ELF-1 (cell line): ENCODE measurements around the gene RTN4RL1.
"Not testable (repeated sequence)": the region's sequence is repeated elsewhere in the genome, so short reads cannot be mapped to it uniquely, and the experiment has no call there.

Experiments used
- DNase-seq: peaks from one replicate; pipeline ENCODE4 v3.0.0-alpha.2; 2016; ENCODE audit warnings: low read depth, low spot score

RTN4RL1 gene

GRCh38 chr17:2003525-2003924, 21.6 kb downstream of the RTN4RL1 start:
- DNase-seq: no peak

DNA sequence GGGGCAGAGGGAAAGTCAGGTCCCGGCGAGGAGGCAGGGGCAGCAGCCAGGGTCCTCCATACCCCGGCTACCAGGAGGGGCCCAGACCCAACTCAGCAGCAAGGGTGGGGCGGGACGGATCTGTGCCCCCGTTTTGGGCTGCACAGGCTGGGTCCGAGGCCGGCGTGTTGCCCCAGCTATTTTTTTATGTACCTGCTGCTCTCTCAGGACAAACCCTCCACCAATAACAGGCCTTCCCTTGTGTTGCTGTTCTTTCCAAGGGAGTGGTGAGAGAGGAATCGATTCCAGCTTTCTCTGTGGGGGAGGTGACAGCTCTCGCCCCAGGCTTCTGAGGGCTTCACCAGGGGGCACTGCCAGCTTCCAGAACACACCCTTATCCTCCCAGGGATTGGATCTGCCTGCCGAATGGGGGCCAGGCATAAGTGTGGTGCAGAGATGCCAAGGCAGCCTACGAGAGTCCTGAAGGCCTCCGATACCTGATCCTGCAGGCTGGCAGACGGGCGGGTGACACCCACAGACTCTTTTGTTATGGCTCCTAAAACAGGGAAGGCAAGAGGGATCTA, 22.3 kb downstream of the RTN4RL1 start:
- peak; percentile 40 for DNase-seq

DNA sequence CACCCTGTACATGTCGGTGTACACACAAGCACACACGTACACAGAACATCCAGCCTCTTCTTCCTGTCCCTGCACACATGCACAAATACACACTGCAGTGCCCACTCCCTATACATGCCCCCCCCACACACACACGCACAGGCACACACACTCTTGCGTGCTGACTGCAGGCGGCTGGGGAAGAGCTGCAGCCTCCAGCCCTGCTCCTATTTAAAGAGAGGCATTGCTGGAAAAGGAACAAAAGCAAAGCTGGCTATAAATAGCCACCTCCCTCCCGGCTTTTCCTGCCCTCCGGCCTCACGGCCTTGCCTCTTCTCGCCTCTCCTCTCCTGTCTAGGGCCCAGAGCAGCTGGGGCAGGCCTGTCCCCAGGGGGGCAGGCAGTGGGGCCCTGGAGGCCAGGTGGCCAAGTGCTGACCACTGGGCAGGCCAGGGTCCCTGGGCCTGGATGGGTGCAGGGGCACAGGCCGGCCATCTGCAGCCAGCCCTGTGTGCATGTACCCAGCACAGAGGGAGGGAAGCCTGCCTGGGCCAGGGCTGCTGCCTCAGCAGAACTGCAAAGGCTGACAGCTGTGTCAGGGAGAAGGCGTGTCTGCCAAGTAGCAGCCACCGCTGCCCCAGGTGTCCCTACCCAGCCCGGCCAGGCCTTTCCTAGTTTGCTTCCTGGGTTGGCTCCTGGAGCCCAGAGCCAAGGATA, 25.4 kb downstream of the RTN4RL1 start:
- peak; percentile 94 for DNase-seq

DNA sequence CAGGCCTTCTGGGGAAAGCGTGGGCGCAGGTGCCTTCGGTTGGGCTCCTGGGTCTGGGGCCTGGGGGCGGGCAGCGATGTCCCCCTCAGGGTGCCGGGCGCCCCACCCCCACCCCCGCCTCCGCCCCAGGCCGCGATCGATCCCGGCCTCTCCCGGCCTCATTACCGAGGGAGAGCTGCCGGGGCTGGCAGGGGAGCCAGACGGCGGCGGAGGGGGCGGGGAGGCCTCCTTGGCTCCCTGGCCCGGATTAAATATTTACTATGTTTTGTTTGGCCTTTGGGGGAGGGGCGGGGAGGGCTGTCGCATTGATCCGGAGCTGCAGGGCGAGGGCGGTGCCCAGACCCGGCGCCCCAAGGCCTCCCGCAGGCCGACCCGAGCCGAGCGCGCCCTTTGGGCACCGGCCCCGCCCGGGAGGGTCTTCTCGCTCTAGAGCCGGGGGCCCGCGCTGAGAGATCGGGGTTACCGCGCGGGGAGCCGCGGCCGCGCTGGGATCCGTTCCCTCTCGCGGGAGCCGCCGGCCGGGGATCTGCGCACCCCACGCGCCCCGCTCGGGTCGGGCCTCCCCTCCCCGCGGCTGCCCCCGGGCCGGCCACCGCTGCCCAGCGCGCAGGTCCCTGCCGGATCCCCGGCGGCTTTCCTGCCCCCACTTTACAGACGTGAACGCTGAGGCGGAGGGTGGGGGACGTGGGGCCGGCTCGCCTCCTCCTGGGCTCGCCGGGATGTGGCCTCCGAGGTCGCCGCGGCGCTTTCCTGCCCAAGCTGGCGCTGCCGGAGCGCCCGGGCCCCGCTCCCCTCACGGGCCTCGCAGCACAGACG, 27.0 kb downstream of the RTN4RL1 start:
- peak; percentile 49 for DNase-seq

GRCh38 chr17:1997289-1997926, 27.7 kb downstream of the RTN4RL1 start:
- DNase-seq: peak; percentile 59

GRCh38 chr17:1996800-1997288, 28.3 kb downstream of the RTN4RL1 start:
- DNase-seq: no peak

DNA sequence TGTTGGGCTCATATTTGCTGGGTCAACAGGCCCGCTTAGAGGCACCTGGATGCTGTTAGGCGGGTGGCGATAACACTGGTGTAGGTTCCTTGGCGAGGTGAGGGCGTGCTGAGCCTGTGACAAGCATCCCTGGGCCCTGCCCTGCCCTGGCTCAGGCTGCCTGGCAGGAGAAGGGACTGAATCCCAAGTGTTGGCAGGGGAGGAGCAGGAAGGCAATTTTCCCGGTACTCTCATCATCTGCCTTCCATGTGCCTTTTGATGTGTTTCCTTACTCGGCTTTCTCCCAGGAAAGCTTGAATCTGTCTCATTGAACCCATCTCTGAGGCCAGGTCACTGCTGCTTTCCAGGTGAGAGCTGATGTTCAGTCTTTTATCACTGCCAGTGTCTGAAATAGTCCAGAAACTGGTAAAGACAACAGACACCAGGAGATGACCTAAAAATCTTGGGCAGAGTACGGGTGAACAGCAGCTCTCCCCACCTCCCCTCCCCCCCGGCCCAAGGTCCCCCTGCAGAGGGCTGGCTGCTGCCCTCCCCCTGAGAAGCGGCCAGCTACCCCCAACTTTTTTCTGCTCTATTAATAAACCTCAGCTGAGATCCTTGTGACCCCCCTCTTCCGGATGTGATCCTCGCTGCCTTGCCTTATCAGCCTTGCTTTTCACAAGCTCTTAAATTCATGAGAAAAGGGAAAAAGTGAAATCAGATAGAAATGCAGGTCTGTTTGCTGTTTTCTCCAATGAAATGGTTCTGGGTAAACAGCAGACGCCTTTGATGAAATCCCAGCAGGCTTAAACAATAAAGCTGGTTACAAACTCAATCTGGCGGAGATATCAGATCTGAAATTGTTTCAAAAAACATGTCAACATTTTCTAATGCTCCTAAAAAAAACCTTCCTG, 29.0 kb downstream of the RTN4RL1 start:
- no peak for DNase-seq

GRCh38 chr17:1995321-1995892, 29.7 kb downstream of the RTN4RL1 start:
- DNase-seq: no peak

DNA sequence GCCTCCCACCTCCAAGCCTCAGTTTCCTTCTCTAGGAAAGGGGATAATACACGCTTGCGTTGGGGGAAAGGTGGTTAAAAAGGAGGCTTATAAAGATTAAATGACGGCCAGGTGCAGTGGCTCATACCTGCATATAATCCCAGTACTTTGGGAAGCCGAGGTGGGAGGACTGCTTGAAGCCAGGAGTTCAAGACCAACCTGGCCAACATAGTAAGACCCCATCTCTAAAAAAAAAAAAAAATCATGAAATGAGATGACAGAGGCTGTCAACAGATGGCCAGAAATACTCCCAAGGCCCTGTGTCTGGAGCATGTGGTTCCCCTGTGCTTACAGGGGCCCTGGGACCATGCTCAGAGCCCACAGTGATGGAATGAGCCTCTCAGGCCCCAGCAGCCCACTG, 30.4 kb downstream of the RTN4RL1 start:
- DNase-seq: no peak

- no peak for DNase-seq
Measured at GRCh38 chr17:1992541-1992940, 32.6 kb downstream of the RTN4RL1 start.

GRCh38 chr17:1989135-1989534, 36.0 kb downstream of the RTN4RL1 start:
- DNase-seq: no peak

DNA sequence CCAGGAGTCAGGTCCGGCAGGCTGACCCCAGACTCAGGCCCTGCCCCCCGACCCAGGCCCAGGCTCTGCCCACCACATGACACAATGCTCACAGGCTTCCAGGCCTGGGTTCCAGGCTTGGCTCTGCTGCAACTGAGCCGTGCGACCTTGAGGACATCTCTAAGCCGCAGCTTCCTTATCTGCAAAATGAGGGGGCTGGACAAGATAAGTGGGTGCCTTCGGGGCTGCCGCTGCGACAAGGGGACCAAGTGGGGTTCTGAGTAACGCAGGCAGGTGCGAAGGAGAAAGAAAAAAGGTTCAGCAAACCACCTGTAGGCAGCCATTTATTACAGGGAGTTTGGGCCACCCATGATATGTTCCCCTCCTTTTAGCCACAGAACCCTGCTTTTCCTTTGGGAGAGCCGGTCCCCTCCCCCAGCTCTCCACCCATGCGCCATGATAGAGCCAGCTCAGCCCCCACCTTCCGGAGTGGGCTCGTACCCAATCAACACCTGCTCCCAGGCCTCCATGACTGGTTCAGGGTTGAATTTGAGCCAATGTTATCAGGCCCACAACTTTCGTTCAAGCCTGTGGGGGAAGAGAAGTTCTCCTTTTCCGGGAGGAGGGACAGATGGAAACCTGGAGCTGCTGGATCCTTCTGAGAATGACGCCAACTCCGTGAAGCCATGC, 38.2 kb downstream of the RTN4RL1 start:
- DNase-seq: no peak

DNA sequence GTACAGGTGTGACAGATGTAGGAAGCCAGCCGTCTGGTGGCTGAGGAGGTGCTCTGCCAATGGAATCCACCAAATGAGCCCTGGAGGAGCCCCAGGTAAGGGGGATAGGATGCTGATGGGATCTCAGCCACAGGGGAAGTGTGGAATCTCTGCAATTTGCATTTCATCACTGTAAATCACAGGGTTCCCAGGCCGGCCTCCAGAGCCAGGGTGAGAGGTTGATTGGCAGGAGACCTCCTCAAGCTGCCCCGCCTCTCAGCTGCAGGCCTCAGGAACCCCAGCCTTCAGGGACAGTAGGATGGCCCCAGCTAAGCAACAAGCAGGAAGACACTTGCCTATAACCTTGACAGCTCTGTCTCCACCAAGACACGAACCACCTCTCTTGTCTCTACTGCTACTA, 39.4 kb downstream of the RTN4RL1 start:
- DNase-seq: peak; percentile 88

DNA sequence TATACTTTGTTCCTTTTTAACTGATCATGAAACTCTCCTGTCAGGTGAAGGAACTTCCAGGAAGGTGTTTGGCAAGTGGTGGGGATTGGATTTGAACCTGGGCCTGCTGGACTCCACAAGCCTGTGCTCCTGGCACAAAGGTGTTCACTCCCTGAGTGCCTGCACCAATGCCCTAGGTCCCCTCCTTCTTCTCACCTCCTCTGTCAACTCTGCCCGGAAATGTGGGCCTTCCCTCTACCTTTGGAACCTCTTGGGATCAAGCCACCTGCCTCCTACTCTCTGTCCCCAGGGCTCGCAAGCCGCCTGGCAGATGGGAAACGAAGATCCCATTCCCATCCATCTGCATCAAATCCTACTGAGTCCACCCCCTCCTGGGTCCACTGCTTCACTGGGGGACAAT, 40.0 kb downstream of the RTN4RL1 start:
- DNase-seq: no peak

DNA sequence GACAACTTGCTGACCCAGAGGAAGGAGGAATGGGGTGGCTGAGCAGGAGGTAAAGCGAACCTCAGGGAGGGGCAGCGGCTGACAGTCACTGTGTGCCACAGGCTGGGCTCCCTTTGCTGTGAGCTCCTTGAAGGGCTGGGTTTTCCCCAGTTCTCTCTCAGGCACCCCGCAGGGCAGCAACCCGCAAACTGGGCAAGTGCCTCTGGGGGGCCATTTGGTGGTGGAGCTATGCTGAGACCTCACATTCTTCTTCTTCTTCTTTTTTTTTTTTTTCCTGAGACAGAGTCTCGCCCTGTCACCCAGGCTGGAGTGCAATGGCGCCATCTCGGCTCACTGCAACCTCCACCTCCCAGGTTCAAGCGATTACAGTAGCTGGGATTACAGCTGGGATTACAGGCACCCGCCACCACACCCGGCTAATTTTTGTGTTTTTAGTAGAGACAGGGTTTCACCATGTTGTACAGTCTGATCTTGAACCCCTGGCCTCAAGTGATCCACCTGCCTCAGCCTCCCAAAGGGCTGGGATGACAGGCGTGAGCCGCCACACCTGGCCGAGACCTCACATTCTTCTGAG, 42.3 kb downstream of the RTN4RL1 start:
- DNase-seq: not testable (repeated sequence)

GRCh38 chr17:1980665-1981250, 44.4 kb downstream of the RTN4RL1 start:
- DNase-seq: no peak

DNA sequence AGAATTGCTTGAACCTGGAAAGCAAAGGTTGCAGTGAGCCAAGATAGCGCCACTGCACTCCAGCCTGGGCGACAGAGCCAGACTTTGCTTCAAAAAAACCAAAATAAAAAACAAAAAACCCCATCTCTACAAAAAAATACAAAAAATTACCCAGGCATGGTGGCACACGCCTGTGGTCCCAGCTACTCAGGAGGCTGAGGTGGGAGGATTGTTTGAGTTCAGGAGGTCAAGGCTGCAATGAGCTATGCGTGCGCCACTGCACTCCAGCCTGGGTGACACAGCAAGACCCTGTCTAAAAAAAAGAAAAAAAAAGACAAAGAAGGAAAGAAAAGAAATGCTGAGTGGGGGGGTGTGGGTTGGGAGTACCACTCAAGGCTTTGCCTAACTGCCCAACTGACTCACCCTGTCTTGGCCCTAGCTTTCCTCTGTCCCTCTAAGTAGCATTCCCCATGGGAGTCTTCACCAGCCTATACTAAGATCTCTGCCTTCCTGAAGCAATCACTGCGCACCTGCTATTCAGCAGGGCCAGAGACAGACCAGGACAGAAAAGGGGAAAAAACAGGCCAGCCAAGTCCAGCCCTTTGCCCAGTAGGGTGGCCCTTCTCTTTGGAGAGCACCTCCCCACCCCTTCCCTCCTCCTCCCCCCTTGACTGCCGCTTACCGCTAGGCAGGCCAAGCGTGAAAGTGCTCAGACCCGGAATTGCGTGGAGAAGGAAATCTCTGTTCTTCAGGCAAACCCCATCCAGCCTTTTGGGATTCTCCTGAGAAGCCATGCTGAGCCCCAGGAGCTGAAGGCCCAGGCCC, 45.8 kb downstream of the RTN4RL1 start:
- no peak for DNase-seq

DNA sequence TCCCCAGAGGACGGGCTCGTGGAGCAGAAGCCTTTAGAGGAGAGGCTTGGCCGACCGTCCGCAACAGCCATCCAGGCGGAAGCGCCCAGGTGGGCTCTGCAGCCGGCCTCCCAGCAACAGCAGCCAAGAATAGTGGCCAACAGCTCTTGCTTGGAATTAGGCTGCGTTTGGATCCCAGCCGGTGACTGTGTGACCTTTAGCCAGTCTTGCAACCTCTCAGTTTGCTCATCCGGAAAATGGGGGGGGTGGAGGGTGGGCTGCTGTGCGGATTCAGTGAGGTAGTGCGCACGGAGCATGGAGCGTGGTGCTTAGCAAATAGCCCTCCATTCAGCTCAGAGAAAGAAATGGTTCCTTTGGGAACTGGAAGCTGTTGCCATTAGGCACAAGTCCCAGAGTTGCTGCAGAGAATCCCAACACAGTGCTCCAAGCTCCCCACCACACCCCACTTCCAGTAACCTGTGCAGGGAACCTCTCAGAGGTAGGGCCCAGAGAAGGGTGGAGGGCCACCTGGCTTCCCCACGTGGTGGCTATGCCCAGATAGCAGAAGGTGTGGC, 46.7 kb downstream of the RTN4RL1 start:
- no peak for DNase-seq
